Ectodermal cell (in vitro differentiated cells): ENCODE measurements around the gene RAG1.
A peak's percentile ranks its signal among the peaks of the same experiment; 100 is the strongest.

Experiments
- H3K27ac ChIP-seq: 2 replicates; pipeline ENCODE4 v1.7.0; 2013; ENCODE audit warnings: mild to moderate bottlenecking, low read depth, low read length; ENCODE audit not compliant: insufficient read depth, poor library complexity, severe bottlenecking
- H3K27me3 ChIP-seq: 2 replicates; pipeline ENCODE4 v1.7.0; 2013; ENCODE audit warnings: mild to moderate bottlenecking, low read length; ENCODE audit not compliant: insufficient read depth, control insufficient read depth, poor library complexity, severe bottlenecking
- H3K36me3 ChIP-seq: one replicate; pipeline ENCODE4 v1.7.0; 2013; ENCODE audit warnings: low read length; ENCODE audit not compliant: control insufficient read depth, insufficient read depth
- H3K4me1 ChIP-seq: one replicate; pipeline ENCODE4 v1.7.0; 2013; ENCODE audit warnings: low read length; ENCODE audit not compliant: control insufficient read depth, insufficient read depth
- H3K4me3 ChIP-seq: 2 replicates; pipeline ENCODE4 v1.7.0; 2013; ENCODE audit warnings: low read depth, low read length, control low read depth; ENCODE audit not compliant: insufficient read depth
- H3K9me3 ChIP-seq: 2 replicates; pipeline ENCODE4 v1.7.0; 2013; ENCODE audit warnings: mild to moderate bottlenecking, low read length, moderate library complexity; ENCODE audit not compliant: control insufficient read depth
- WGBS, 2 experiments: methylation state at CpG; one replicate each; pipeline ENCODE4 v1.1.7; 2013; ENCODE audit warnings: missing lambda C conversion rate in 2 of 2; 5-methylcytosine and 5-hydroxymethylcytosine counted together

The RAG1 gene

GRCh38 chr11:36586543-36586942, 18.7 kb downstream of the RAG1 start:
- Histone ChIP-seq H3K4me3 (no peak overlapping the region), H3K9me3 (peaks cover 2% of the 10 kb centered on the region), H3K27me3 (peaks cover 54% of the 10 kb centered on the region), H3K36me3 (no peaks in the 10 kb centered on the region), H3K4me1 (no peaks in the 10 kb centered on the region), H3K27ac (no peak overlapping the region)

- Histone ChIP-seq H3K9me3 (no peaks in the 10 kb centered on the region), H3K36me3 (no peaks in the 10 kb centered on the region), H3K4me3 (no peak overlapping the region), H3K27ac (no peak overlapping the region), H3K27me3 (peaks cover 67% of the 10 kb centered on the region), H3K4me1 (no peaks in the 10 kb centered on the region)
- 44 to 53% methylated on average over 1 of the region's 1 CpG for WGBS, 2 experiments
These were observed 20.3 kb downstream of the RAG1 start for GRCh38 chr11:36588099-36588498.

GRCh38 chr11:36590513-36590912, 22.7 kb downstream of the RAG1 start:
- Histone ChIP-seq H3K4me3 (no peak overlapping the region), H3K4me1 (no peaks in the 10 kb centered on the region), H3K27me3 (peaks cover 71% of the 10 kb centered on the region), H3K9me3 (peaks cover 2% of the 10 kb centered on the region), H3K27ac (no peak overlapping the region), H3K36me3 (no peaks in the 10 kb centered on the region)
- WGBS, 2 experiments, result 78 to 90% methylated on average over 2 to 4 of the region's 4 CpGs

- H3K27ac ChIP-seq, result no peak overlapping the region
- peaks cover 68% of the 10 kb centered on the region for H3K27me3 ChIP-seq
- H3K9me3 ChIP-seq, result peaks cover 2% of the 10 kb centered on the region
- H3K4me1 ChIP-seq, result no peaks in the 10 kb centered on the region
- no peaks in the 10 kb centered on the region for H3K36me3 ChIP-seq
- H3K4me3 ChIP-seq, result no peak overlapping the region
- 53 to 76% methylated on average over 1 of the region's 1 CpG for WGBS, 2 experiments
These were observed 23.6 kb downstream of the RAG1 start for GRCh38 chr11:36591433-36591832.

GRCh38 chr11:36594316-36594989, 26.6 kb downstream of the RAG1 start, which contains the start of gene IFTAP:
IFTAP (plus strand) TSS chr11:36594502; CDS start chr11:36610104, 15,602 bp downstream.
- H3K4me1 ChIP-seq, result no peaks in the 10 kb centered on the region
- no peak within 1 kb of the TSS for H3K27ac ChIP-seq
- H3K9me3 ChIP-seq, result peaks cover 2% of the 10 kb centered on the region
- peaks cover 38% of the 10 kb centered on the region for H3K27me3 ChIP-seq
- H3K36me3 ChIP-seq, result no peaks in the 10 kb centered on the region
- WGBS, 2 experiments, result 0 to 1% methylated on average over 29 of the region's 29 CpGs
- H3K4me3 ChIP-seq, result peak within 1 kb of the TSS; percentile 81

- H3K36me3 ChIP-seq, result no peaks in the 10 kb centered on the region
- H3K4me1 ChIP-seq, result no peaks in the 10 kb centered on the region
- peaks cover 16% of the 10 kb centered on the region for H3K27me3 ChIP-seq
- H3K9me3 ChIP-seq, result peaks cover 2% of the 10 kb centered on the region
- no peak overlapping the region for H3K4me3 ChIP-seq
- H3K27ac ChIP-seq, result no peak overlapping the region
These were observed 29.1 kb downstream of the RAG1 start for GRCh38 chr11:36596880-36597279.

GRCh38 chr11:36598051-36598450, 30.2 kb downstream of the RAG1 start, which contains the start of gene RAG2:
RAG2 (minus strand) TSS chr11:36598236; CDS start chr11:36594168, 4,068 bp downstream.
- no peak within 1 kb of the TSS for H3K27ac ChIP-seq
- H3K4me3 ChIP-seq, result no peak within 1 kb of the TSS
- WGBS, 2 experiments, result 93 to 98% methylated on average over 2 of the region's 2 CpGs
- H3K27me3 ChIP-seq, result peaks cover 5% of the 10 kb centered on the region
- H3K9me3 ChIP-seq, result peaks cover 2% of the 10 kb centered on the region
- H3K4me1 ChIP-seq, result no peaks in the 10 kb centered on the region
- no peaks in the 10 kb centered on the region for H3K36me3 ChIP-seq

GRCh38 chr11:36600180-36600579, 32.4 kb downstream of the RAG1 start:
- Histone ChIP-seq H3K9me3 (no peaks in the 10 kb centered on the region), H3K4me1 (no peaks in the 10 kb centered on the region), H3K4me3 (no peak overlapping the region), H3K27me3 (no peaks in the 10 kb centered on the region), H3K27ac (no peak overlapping the region), H3K36me3 (no peaks in the 10 kb centered on the region)
- WGBS, 2 experiments, result 60 to 62% methylated on average over 7 of the region's 7 CpGs

- Histone ChIP-seq H3K9me3 (no peaks in the 10 kb centered on the region), H3K36me3 (no peaks in the 10 kb centered on the region), H3K27ac (no peak overlapping the region), H3K4me3 (no peak overlapping the region), H3K4me1 (no peaks in the 10 kb centered on the region), H3K27me3 (no peaks in the 10 kb centered on the region)
- WGBS, 2 experiments, result 89 to 98% methylated on average over 2 of the region's 2 CpGs
These were observed 33.3 kb downstream of the RAG1 start for GRCh38 chr11:36601155-36601554.

- H3K27ac ChIP-seq, result no peak overlapping the region
- H3K9me3 ChIP-seq, result no peaks in the 10 kb centered on the region
- H3K27me3 ChIP-seq, result no peaks in the 10 kb centered on the region
- no peaks in the 10 kb centered on the region for H3K36me3 ChIP-seq
- H3K4me3 ChIP-seq, result no peak overlapping the region
- no peaks in the 10 kb centered on the region for H3K4me1 ChIP-seq
These were observed 34.3 kb downstream of the RAG1 start for GRCh38 chr11:36602135-36602534.
